GM21576 (cell line): ENCODE results near the gene ATP8A2.
"Not testable (repeated sequence)": the region's sequence is repeated elsewhere in the genome, so short reads cannot be mapped to it uniquely, and the experiment has no call there.

Source experiments
- ATAC-seq: cut with Tn5 transposase; IDR thresholded peaks from one replicate; pipeline ENCODE4 v1.9.1; 2021; ENCODE audit warnings: mild to moderate bottlenecking, moderate library complexity; ENCODE audit not compliant: unreplicated experiment

Gene ATP8A2

GRCh38 chr13:25943658-25944057 lies 571.9 kb downstream of the ATP8A2 start:
- ATAC-seq, result no peak

GRCh38 chr13:25945596-25945995 lies 573.8 kb downstream of the ATP8A2 start:
- no peak for ATAC-seq

DNA sequence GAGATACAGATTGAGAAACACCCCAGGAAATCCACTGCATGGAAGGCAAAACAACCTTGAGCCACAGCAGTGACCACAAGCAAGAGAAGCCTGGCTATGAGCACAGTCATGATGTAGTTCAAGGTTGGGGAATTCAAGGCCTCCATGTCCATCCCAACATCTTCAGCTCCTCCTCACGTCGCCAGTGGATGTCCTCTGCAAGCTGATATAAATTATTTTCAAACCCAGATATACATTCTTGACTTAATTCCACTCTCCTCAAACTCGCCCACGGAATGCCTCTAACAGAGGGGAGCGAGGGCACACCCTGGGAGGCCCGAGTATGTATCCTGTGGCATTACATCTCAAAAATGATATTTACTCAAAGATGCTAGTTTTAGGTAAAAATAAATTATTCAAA lies 574.5 kb downstream of the ATP8A2 start:
- ATAC-seq, result no peak

- ATAC-seq, result no peak
Measured at GRCh38 chr13:25948910-25949309, 577.1 kb downstream of the ATP8A2 start.

GRCh38 chr13:25951831-25952230 lies 580.1 kb downstream of the ATP8A2 start:
- no peak for ATAC-seq

- not testable (repeated sequence) for ATAC-seq
Measured at GRCh38 chr13:25954080-25954479, 582.3 kb downstream of the ATP8A2 start.

DNA sequence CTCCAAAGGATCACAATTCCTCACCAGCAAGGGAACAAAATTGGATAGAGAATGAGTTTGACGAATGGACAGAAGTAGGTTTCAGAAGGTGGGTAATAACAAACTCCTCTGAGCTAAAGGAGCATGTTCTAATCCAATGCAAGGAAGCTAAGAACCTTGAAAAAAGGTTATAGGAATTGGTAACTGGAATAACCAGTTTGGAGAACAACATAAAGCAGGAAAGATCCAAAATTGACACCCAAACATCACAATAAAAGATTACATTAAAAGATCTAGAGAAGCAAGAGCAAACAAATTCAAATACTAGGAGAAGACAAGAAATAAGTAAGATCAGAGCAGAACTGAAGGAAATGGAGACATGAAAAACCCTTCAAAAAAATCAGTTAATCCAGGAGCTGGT lies 583.2 kb downstream of the ATP8A2 start:
- not testable (repeated sequence) for ATAC-seq

DNA sequence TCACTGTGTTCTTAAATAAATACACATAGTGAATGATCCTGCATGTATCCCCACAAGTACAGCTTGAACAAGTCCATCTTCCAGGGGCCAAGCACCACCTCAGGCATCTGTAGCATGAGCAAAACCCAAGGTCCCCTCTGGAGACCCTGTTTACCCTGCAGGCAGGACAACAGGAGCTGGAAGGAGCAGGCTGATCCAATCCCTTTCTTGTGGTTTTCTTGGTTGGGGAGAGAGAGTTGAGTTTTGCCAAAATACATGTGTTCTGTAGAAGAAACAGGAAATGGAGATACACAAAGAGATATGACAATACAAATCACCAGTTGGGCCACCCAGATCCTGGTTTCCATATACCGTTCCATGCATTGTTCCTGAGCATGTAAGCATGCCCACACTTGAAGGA lies 587.2 kb downstream of the ATP8A2 start:
- no peak for ATAC-seq

DNA sequence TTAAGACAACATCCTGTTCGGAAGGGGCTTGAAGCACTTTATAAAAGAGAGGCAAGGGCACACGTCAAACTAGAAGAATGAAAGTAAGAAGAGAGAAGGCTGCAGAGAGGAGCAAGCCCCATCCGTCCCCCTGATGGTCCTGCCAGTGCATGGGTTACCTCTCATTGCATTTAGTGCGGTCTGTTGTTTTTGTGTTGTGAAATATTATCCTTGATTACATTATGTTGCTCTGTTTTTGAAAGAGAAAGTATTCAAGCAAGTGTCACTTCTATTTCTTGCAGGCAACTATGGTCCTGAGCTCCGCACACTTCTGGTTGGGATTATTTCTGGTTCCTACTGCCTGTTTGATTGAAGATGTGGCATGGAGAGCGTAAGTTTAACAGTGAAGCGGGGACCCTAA lies 589.5 kb downstream of the ATP8A2 start:
- ATAC-seq, result no peak

- no peak for ATAC-seq
Measured at GRCh38 chr13:25963674-25964073, 591.9 kb downstream of the ATP8A2 start.

GRCh38 chr13:25965596-25965995 lies 593.8 kb downstream of the ATP8A2 start:
- no peak for ATAC-seq

- ATAC-seq, result no peak
Measured at GRCh38 chr13:25966086-25966485, 594.3 kb downstream of the ATP8A2 start.

- ATAC-seq, result no peak
Measured at GRCh38 chr13:25967144-25967543, 595.4 kb downstream of the ATP8A2 start.

- ATAC-seq, result no peak
Measured at GRCh38 chr13:25971047-25971446, 599.3 kb downstream of the ATP8A2 start.

DNA sequence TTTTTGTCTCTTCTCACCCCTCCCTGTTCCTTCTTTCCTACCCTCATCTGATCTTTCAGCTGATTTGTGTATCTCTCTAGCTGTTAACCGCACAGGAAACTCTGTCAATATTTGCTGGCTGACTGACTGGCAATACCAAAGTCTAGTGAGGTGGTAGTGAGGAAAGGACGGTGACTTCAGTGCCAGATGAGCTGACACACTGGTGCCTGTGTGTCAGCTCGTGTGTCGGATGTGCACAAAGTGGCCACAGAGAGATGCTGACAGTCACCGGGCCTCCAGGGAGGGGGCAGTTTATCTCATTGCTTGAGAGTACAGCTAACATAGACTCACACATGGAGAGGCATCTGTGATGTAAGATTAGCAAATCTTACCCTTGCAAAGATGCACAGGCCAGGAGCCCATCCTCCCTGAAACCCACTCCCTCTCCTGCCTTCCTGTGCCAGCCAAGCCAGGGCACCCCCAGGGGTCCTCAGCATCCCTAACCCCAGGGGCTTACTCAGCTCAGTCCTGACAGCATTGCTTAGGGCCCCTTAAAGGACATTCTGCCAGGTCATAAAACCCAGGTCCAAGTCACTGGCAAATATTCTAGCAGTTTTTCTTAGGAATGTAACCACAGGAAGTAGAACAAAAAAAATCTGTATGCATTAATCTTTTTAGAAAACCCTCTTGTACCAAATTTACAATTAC lies 599.8 kb downstream of the ATP8A2 start:
- no peak for ATAC-seq

DNA sequence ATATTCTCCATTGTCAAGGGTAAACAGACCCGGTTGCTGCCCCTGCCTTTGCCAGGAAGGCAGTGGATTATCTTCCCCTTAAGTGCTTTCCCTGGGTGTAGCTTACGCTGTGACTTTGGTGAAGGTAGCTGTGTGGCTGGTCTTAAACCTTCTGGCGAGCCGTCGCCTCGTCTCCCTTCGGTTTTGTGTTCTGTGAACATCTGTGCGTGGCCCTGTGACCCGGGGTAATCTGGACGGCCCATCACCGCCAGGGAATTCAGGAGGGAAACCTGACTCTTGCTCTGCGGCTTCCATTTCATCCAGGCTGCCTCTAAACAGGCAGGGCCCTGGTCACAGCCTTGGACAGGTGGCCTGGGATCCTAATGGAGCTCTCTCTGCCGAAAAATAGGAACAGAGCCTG lies 601.3 kb downstream of the ATP8A2 start:
- ATAC-seq, result no peak

- ATAC-seq, result no peak
Measured at GRCh38 chr13:25973576-25973975, 601.8 kb downstream of the ATP8A2 start.

- no peak for ATAC-seq
Measured at GRCh38 chr13:25977216-25977615, 605.4 kb downstream of the ATP8A2 start.

- ATAC-seq, result no peak
Measured at GRCh38 chr13:25977671-25978070, 605.9 kb downstream of the ATP8A2 start.

GRCh38 chr13:25978961-25979360 lies 607.2 kb downstream of the ATP8A2 start:
- ATAC-seq, result no peak

DNA sequence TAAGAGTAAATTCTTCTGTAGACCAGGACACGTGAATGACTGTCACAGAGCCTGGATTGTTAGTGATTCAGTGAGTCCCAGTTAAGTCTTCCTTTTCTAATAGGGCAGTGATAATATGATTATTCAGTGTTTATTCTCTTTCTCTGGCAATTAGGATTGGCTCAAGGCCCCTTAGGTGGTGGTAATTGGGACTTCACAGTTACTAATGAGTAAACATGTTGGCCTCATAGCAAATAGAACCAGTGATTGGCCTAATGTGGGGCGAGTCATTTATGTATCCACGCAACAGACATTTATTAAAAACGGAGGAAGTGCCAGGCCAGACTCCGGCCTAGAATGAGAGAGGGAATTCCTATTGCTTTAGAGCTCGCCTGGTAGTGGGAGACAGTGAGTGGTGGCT lies 607.6 kb downstream of the ATP8A2 start:
- no peak for ATAC-seq

DNA sequence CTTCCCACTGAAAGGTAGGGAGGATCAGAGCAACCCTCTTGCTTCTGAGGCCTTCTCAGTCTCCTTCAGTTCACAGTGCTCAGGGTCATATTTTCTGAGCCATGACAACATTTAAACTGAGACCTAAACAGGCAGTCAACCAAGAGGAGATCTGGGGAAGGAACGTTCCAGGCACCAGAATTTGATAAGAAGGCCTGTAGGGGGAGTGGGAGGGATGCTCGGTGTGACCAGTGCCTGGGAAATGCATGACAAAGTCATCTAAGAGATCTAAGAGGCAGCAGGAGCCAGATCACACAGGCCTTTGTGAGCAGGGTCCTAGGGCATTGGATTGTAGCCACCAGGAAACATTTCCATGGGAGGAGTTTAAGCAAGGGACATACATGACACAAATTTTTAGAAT lies 608.5 kb downstream of the ATP8A2 start:
- ATAC-seq, result no peak

- ATAC-seq, result no peak
Measured at GRCh38 chr13:25981060-25981459, 609.3 kb downstream of the ATP8A2 start.
